HEK293 (cell line): ENCODE results near the gene TESMIN.

Source experiments
- CTCF ChIA-PET: fragments of 350-600 bp; formaldehyde crosslinking; extraction: SDS; loops from one replicate; lab custom pipeline; 2021; ENCODE audit warnings: antibody characterized with exemption; lab: Yijun Ruan, JAX
- POLR2A ChIA-PET: fragments of 300-600 bp; formaldehyde crosslinking; extraction: SDS; loops from one replicate; lab custom pipeline; 2020; ENCODE audit warnings: antibody characterized with exemption, inconsistent platforms; lab: Yijun Ruan, JAX
- H3K27ac ChIP-seq: fragments of 200-500 bp; sonication (Bioruptor generic); 2 replicates; pipeline ENCODE4 v1.5.1; 2014; ENCODE audit warnings: low read depth, low read length, control low read depth, inconsistent platforms; ENCODE audit errors: extremely low read depth
- H3K36me3 ChIP-seq, 2 experiments: fragments of 200-500 bp in 1 of 2; sonication (Bioruptor generic) in 1 of 2; 1 replicate in 1 of 2; 2 replicates in 1 of 2; pipeline ENCODE4 v1.5.1; 2014 to 2017; ENCODE audit warnings: inconsistent platforms in 2 of 2, low read length in 2 of 2; ENCODE audit not compliant: control insufficient read depth in 2 of 2, insufficient read depth in 1 of 2
- H3K4me1 ChIP-seq: fragments of 200-500 bp; sonication (Bioruptor generic); 2 replicates; pipeline ENCODE4 v1.5.1; 2014; ENCODE audit warnings: mild to moderate bottlenecking, low read length, inconsistent platforms; ENCODE audit not compliant: control insufficient read depth, insufficient read depth
- H3K4me3 ChIP-seq: 2 replicates; pipeline ENCODE4 v1.5.1; 2011; ENCODE audit warnings: low read depth, mild to moderate bottlenecking, control low read depth, low read length, moderate library complexity
- H3K9me3 ChIP-seq: fragments of 200-500 bp; sonication (Bioruptor generic); 2 replicates; pipeline ENCODE4 v1.5.1; 2014; ENCODE audit warnings: low read depth, low read length, inconsistent platforms; ENCODE audit not compliant: control insufficient read depth, insufficient read depth
- GFI1B ChIP-seq: fragments of 450-650 bp; formaldehyde crosslinking; IDR thresholded peaks from 2 replicates; pipeline ENCODE4 v1.5.1; 2016; ENCODE audit warnings: missing biosample characterization, missing genetic modification characterization
- GLIS1 ChIP-seq: fragments of 450-650 bp; formaldehyde crosslinking; IDR thresholded peaks from 2 replicates; pipeline ENCODE4 v1.5.1; 2016; ENCODE audit warnings: missing biosample characterization, missing genetic modification characterization
- GLIS2 ChIP-seq: fragments of 450-650 bp; formaldehyde crosslinking; IDR thresholded peaks from 2 replicates; pipeline ENCODE4 v1.5.1; 2016; ENCODE audit warnings: missing biosample characterization, missing genetic modification characterization
- KLF1 ChIP-seq: fragments of 450-650 bp; formaldehyde crosslinking; IDR thresholded peaks from 2 replicates; pipeline ENCODE4 v1.5.1; 2016; ENCODE audit warnings: missing biosample characterization, missing genetic modification characterization
- KLF10 ChIP-seq: fragments of 450-650 bp; IDR thresholded peaks from 2 replicates; pipeline ENCODE4 v1.5.1; 2018; ENCODE audit warnings: missing biosample characterization, mild to moderate bottlenecking, missing genetic modification characterization
- KLF9 ChIP-seq: fragments of 450-650 bp; formaldehyde crosslinking; IDR thresholded peaks from 2 replicates; pipeline ENCODE4 v1.5.1; 2016; ENCODE audit warnings: missing biosample characterization, missing genetic modification characterization, low read depth
- MYNN ChIP-seq: fragments of 450-650 bp; formaldehyde crosslinking; IDR thresholded peaks from 2 replicates; pipeline ENCODE4 v1.5.1; 2016; ENCODE audit warnings: missing biosample characterization, missing genetic modification characterization, borderline replicate concordance
- PRDM6 ChIP-seq: fragments of 450-650 bp; formaldehyde crosslinking; IDR thresholded peaks from 2 replicates; pipeline ENCODE4 v1.5.1; 2017; ENCODE audit warnings: missing biosample characterization, missing genetic modification characterization
- SETDB1 ChIP-seq: IDR thresholded peaks from one replicate; pipeline ENCODE4 v1.6.1; 2017; ENCODE audit warnings: mild to moderate bottlenecking, low read length, moderate library complexity, mixed read lengths; ENCODE audit not compliant: insufficient read length
- ZBTB1 ChIP-seq: fragments of 450-650 bp; formaldehyde crosslinking; IDR thresholded peaks from 2 replicates; pipeline ENCODE4 v1.5.1; 2016; ENCODE audit warnings: missing biosample characterization, missing genetic modification characterization
- ZNF10 ChIP-seq: fragments of 450-650 bp; formaldehyde crosslinking; IDR thresholded peaks from 2 replicates; pipeline ENCODE4 v1.5.1; 2017; ENCODE audit warnings: missing biosample characterization, missing genetic modification characterization
- ZNF155 ChIP-seq: fragments of 450-650 bp; formaldehyde crosslinking; IDR thresholded peaks from 2 replicates; pipeline ENCODE4 v1.5.1; 2016; ENCODE audit warnings: missing biosample characterization, missing genetic modification characterization
- ZNF175 ChIP-seq: fragments of 450-650 bp; formaldehyde crosslinking; IDR thresholded peaks from 2 replicates; pipeline ENCODE4 v1.5.1; 2016; ENCODE audit warnings: missing biosample characterization, missing genetic modification characterization
- ZNF391 ChIP-seq: fragments of 450-650 bp; formaldehyde crosslinking; IDR thresholded peaks from 2 replicates; pipeline ENCODE4 v1.5.1; 2016; ENCODE audit warnings: low read depth, missing biosample characterization, missing genetic modification characterization, borderline replicate concordance
- ZNF423 ChIP-seq: fragments of 450-650 bp; formaldehyde crosslinking; IDR thresholded peaks from 2 replicates; pipeline ENCODE4 v1.5.1; 2016; ENCODE audit warnings: missing biosample characterization, missing genetic modification characterization
- ZNF488 ChIP-seq: fragments of 450-650 bp; formaldehyde crosslinking; IDR thresholded peaks from 2 replicates; pipeline ENCODE4 v1.5.1; 2016; ENCODE audit warnings: missing biosample characterization, missing genetic modification characterization
- ZNF529 ChIP-seq: fragments of 450-650 bp; formaldehyde crosslinking; IDR thresholded peaks from 2 replicates; pipeline ENCODE4 v1.5.1; 2017; ENCODE audit warnings: missing genetic modification characterization, missing biosample characterization; ENCODE audit not compliant: insufficient replicate concordance
- ZNF585B ChIP-seq: fragments of 450-650 bp; formaldehyde crosslinking; IDR thresholded peaks from 2 replicates; pipeline ENCODE4 v1.5.1; 2016; ENCODE audit warnings: missing biosample characterization, missing genetic modification characterization
- ZNF623 ChIP-seq: fragments of 450-650 bp; formaldehyde crosslinking; IDR thresholded peaks from 2 replicates; pipeline ENCODE4 v1.5.1; 2016; ENCODE audit warnings: missing biosample characterization, missing genetic modification characterization
- ZNF664 ChIP-seq: fragments of 450-650 bp; formaldehyde crosslinking; IDR thresholded peaks from 2 replicates; pipeline ENCODE4 v1.5.1; 2016; ENCODE audit warnings: missing biosample characterization, missing genetic modification characterization
- ZNF701 ChIP-seq: fragments of 450-650 bp; formaldehyde crosslinking; IDR thresholded peaks from 2 replicates; pipeline ENCODE4 v1.5.1; 2016; ENCODE audit warnings: missing biosample characterization, missing genetic modification characterization
- ZSCAN18 ChIP-seq: fragments of 450-650 bp; formaldehyde crosslinking; IDR thresholded peaks from 2 replicates; pipeline ENCODE4 v1.5.1; 2016; ENCODE audit warnings: missing biosample characterization, missing genetic modification characterization

The TESMIN gene

GRCh38 chr11:68693484-68693882 lies 57.8 kb downstream of the TESMIN start (continued):
- TF ChIP-seq SETDB1 (no peak), ZNF423 (tag by site-specific recombination) (no peak), ZNF391 (tag by site-specific recombination) (no peak), ZNF488 (no peak), GLIS2 (tag by site-specific recombination) (no peak), PRDM6 (tag by site-specific recombination) (no peak), ZNF664 (tag by site-specific recombination) (no peak), ZNF585B (tag by site-specific recombination) (no peak)

GRCh38 chr11:68692871-68693483 lies 58.3 kb downstream of the TESMIN start:
- Histone ChIP-seq H3K4me1 (no peaks in the 10 kb centered on the region), H3K36me3 (no peaks in the 10 kb centered on the region), H3K9me3 (no peaks in the 10 kb centered on the region), H3K27ac (no peak overlapping the region), H3K4me3 (no peak overlapping the region)
- POLR2A ChIA-PET = no interaction called here
- TF ChIP-seq GLIS1 (peak; percentile 41; the same call in 1 of the 2 replicates), ZNF155 (tag by site-specific recombination) (no peak), KLF1 (peak; percentile 21; the same call in 1 of the 2 replicates), ZNF10 (peak; percentile 38; the same call in 1 of the 2 replicates)
- CTCF ChIA-PET = no interaction called here

- TF ChIP-seq ZNF175 (tag by site-specific recombination) (no peak), MYNN (tag by site-specific recombination) (no peak), ZNF623 (tag by site-specific recombination) (no peak), GFI1B (no peak), SETDB1 (no peak), ZNF529 (tag by site-specific recombination) (no peak), KLF9 (no peak), ZNF701 (no peak), KLF10 (tag by site-specific recombination) (no peak), ZSCAN18 (tag by site-specific recombination) (no peak), ZBTB1 (no peak)
- H3K36me3 ChIP-seq = no peaks in the 10 kb centered on the region
- no peaks in the 10 kb centered on the region for H3K4me1 ChIP-seq
- ChIA-PET CTCF (interaction anchor here (1.8 kb wide), 1 partner anchor 9 kb away, joined by 5 read pairs; no protein-coding TSS in a partner anchor), POLR2A (no interaction called here)
- H3K9me3 ChIP-seq = no peaks in the 10 kb centered on the region
- H3K4me3 ChIP-seq = no peak overlapping the region
- no peak overlapping the region for H3K27ac ChIP-seq
Measured at GRCh38 chr11:68692115-68692514, 59.2 kb downstream of the TESMIN start.
